SK-N-SH (cell line): ENCODE results near the gene DROSHA. TPM values are rescaled to one million over a fixed set of nuclear protein-coding genes. Genes with fewer than 3 reads are reported as not detected.

Experiments used
- CTCF ChIA-PET: fragments of 300-600, 350-600 bp; formaldehyde crosslinking; extraction: SDS; loops from one replicate; lab custom pipeline; 2021; lab: Yijun Ruan, JAX
- POLR2A ChIA-PET: fragments of 350-600 bp; sonication (Branson Sonifier 250); formaldehyde crosslinking; extraction: SDS; loops from one replicate; lab custom pipeline; 2020; ENCODE audit warnings: antibody characterized with exemption, inconsistent platforms; lab: Yijun Ruan, JAX
- DNase-seq: peaks from one replicate; pipeline ENCODE4 v3.0.0; 2012
- H2AFZ ChIP-seq: fragments of 200-600 bp; sonication (generic); 2 replicates; pipeline ENCODE4 v1.8.1; 2016; ENCODE audit warnings: antibody characterized with exemption, mild to moderate bottlenecking, low read depth
- H3F3A ChIP-seq: fragments of 200-600 bp; sonication (generic); replicated peaks from 2 replicates; pipeline ENCODE3; 2016; ENCODE audit warnings: antibody characterized with exemption, mild to moderate bottlenecking; ENCODE audit not compliant: insufficient read depth
- H3K27ac ChIP-seq, 2 experiments: fragments of 200-500 bp in 1 of 2; fragments of 200-600 bp in 1 of 2; sonication (Bioruptor generic) in 1 of 2; sonication (generic), shearing (Covaris generic) in 1 of 2; 2 replicates each; pipeline versions ENCODE4 v1.5.1 to v1.6.1; 2014 to 2016; ENCODE audit warnings: low read depth in 2 of 2, inconsistent platforms in 1 of 2, low read length in 1 of 2, mild to moderate bottlenecking in 1 of 2, mixed read lengths in 1 of 2
- H3K27me3 ChIP-seq: fragments of 200-600 bp; sonication (generic), shearing (Covaris generic); 2 replicates; pipeline ENCODE4 v1.6.1; 2016; ENCODE audit warnings: mixed run types; ENCODE audit not compliant: insufficient read depth
- H3K36me3 ChIP-seq, 2 experiments: fragments of 200-500 bp in 1 of 2; fragments of 200-600 bp in 1 of 2; sonication (Bioruptor generic) in 1 of 2; sonication (generic) in 1 of 2; replicated peaks in 1 of 2; 2 replicates each; pipeline versions ENCODE3 to v1.5.1; 2014 to 2016; ENCODE audit warnings: low read length in 1 of 2, mild to moderate bottlenecking in 1 of 2; ENCODE audit not compliant: insufficient read depth in 2 of 2, control insufficient read depth in 1 of 2
- H3K4me1 ChIP-seq, 2 experiments: fragments of 200-500 bp in 1 of 2; fragments of 200-600 bp in 1 of 2; sonication (Bioruptor generic) in 1 of 2; sonication (generic), shearing (Covaris generic) in 1 of 2; 2 replicates each; pipeline versions ENCODE4 v1.5.1 to v1.6.1; 2014 to 2016; ENCODE audit warnings: low read depth in 1 of 2, low read length in 1 of 2, mixed run types in 1 of 2; ENCODE audit not compliant: insufficient read depth in 2 of 2, control insufficient read depth in 1 of 2
- H3K4me2 ChIP-seq: fragments of 200-600 bp; sonication (generic), shearing (Covaris generic); 2 replicates; pipeline ENCODE4 v1.6.1; 2017; ENCODE audit warnings: mixed run types
- H3K4me3 ChIP-seq, 2 experiments: fragments of 200-500 bp in 1 of 2; fragments of 200-600 bp in 1 of 2; sonication (Bioruptor generic) in 1 of 2; sonication (generic), shearing (Covaris generic) in 1 of 2; 2 replicates each; pipeline versions ENCODE4 v1.5.1 to v1.8.1; 2014 to 2016; ENCODE audit warnings: low read depth in 2 of 2, inconsistent platforms in 1 of 2, low read length in 1 of 2, mild to moderate bottlenecking in 1 of 2, mixed read lengths in 1 of 2, moderate library complexity in 1 of 2
- H3K79me2 ChIP-seq: fragments of 200-600 bp; sonication (generic); 2 replicates; pipeline ENCODE4 v1.8.1; 2017; ENCODE audit warnings: mild to moderate bottlenecking; ENCODE audit not compliant: insufficient read depth
- H3K9ac ChIP-seq: fragments of 200-600 bp; sonication (generic); 2 replicates; pipeline ENCODE4 v1.6.1; 2017; ENCODE audit warnings: mixed run types
- H3K9me2 ChIP-seq: fragments of 200-600 bp; sonication (generic); 2 replicates; pipeline ENCODE4 v1.6.1; 2017; ENCODE audit warnings: mixed run types
- H3K9me3 ChIP-seq: fragments of 200-600 bp; sonication (generic); 2 replicates; pipeline ENCODE4 v1.6.1; 2017; ENCODE audit warnings: mixed run types, mild to moderate bottlenecking, moderate library complexity
- H4K20me1 ChIP-seq: fragments of 200-600 bp; sonication (generic); 2 replicates; pipeline ENCODE4 v1.6.1; 2017; ENCODE audit warnings: mild to moderate bottlenecking, mixed run types; ENCODE audit not compliant: insufficient read depth
- CHD2 ChIP-seq: fragments of 150-350 bp; IDR thresholded peaks from 2 replicates; pipeline ENCODE4 v1.6.1; 2018; ENCODE audit warnings: low read length; ENCODE audit not compliant: partially characterized antibody
- ELF1 ChIP-seq: IDR thresholded peaks from 2 replicates; pipeline ENCODE4 v1.4.0; 2012
- EP300 ChIP-seq, 2 experiments: IDR thresholded peaks; 2 replicates each; pipeline versions ENCODE4 v1.4.0 to v1.6.1; 2012; ENCODE audit warnings: borderline replicate concordance in 1 of 2, low read depth in 1 of 2, low read length in 1 of 2
- FOSL2 ChIP-seq: IDR thresholded peaks from 2 replicates; pipeline ENCODE4 v1.4.0; 2012; ENCODE audit warnings: low read depth, mild to moderate bottlenecking, moderate library complexity, borderline replicate concordance
- FOXM1 ChIP-seq: IDR thresholded peaks from 2 replicates; pipeline ENCODE4 v1.4.0; 2012; ENCODE audit warnings: low read depth, mild to moderate bottlenecking
- MEF2A ChIP-seq: IDR thresholded peaks from 2 replicates; pipeline ENCODE4 v1.4.0; 2012; ENCODE audit warnings: low read depth, borderline replicate concordance
- RAD21 ChIP-seq: IDR thresholded peaks from 2 replicates; pipeline ENCODE4 v1.6.1; 2012; ENCODE audit warnings: mild to moderate bottlenecking, low read length
- RFX5 ChIP-seq: IDR thresholded peaks from 2 replicates; pipeline ENCODE4 v1.6.1; 2012; ENCODE audit warnings: mild to moderate bottlenecking, improper control_type of control experiment, low read length
- RXRA ChIP-seq: IDR thresholded peaks from 2 replicates; pipeline ENCODE4 v1.4.0; 2012; ENCODE audit warnings: low read depth, mild to moderate bottlenecking, borderline replicate concordance
- SIN3A ChIP-seq: IDR thresholded peaks from 2 replicates; pipeline ENCODE4 v1.6.1; 2012; ENCODE audit warnings: low read depth, mild to moderate bottlenecking, low read length, moderate library complexity, borderline replicate concordance
- TCF12 ChIP-seq: IDR thresholded peaks from 2 replicates; pipeline ENCODE4 v1.4.0; 2012
- TEAD4 ChIP-seq: IDR thresholded peaks from 2 replicates; pipeline ENCODE4 v1.4.0; 2012; ENCODE audit warnings: mild to moderate bottlenecking, borderline replicate concordance; ENCODE audit not compliant: insufficient read depth
- YY1 ChIP-seq: IDR thresholded peaks from 2 replicates; pipeline ENCODE4 v1.4.0; 2012; ENCODE audit warnings: low read depth, mild to moderate bottlenecking
- WGBS: methylation state at CpG from one replicate; pipeline ENCODE4 v1.1.6; 2017; ENCODE audit warnings: low lambda C conversion rate; 5-methylcytosine and 5-hydroxymethylcytosine counted together
- polyA plus RNA-seq, 3 experiments: library from polyadenylated mRNA; depleted of rRNA; stranded (reverse); fragments of >200 nt; gene quantifications; 2 replicates each; pipeline ENCODE4 v1.2.3, GENCODE V29; 2012
- TF ChIP-seq, protein P1 (sequence below): fragments of 200-600 bp; sonication (generic); IDR thresholded peaks from 2 replicates; pipeline ENCODE4 v1.6.1; 2017; ENCODE audit warnings: antibody characterized with exemption, mild to moderate bottlenecking, moderate library complexity
- TF ChIP-seq, protein P2 (sequence below): IDR thresholded peaks from 2 replicates; pipeline ENCODE4 v1.4.0; 2012; ENCODE audit warnings: low read depth, borderline replicate concordance
- TF ChIP-seq, protein P3 (sequence below): IDR thresholded peaks from 2 replicates; pipeline ENCODE4 v1.6.1; 2012; ENCODE audit warnings: mild to moderate bottlenecking, low read depth, low read length, moderate library complexity
- TF ChIP-seq, protein P4 (sequence below): IDR thresholded peaks from 2 replicates; pipeline ENCODE4 v1.4.0; 2012; ENCODE audit warnings: low read depth
- TF ChIP-seq, protein P5 (sequence below): IDR thresholded peaks from 2 replicates; pipeline ENCODE4; 2012

The DROSHA gene
- polyA plus RNA-seq, 1 of the 3 experiments (the other 2 are of a cell fraction): 49.3 TPM

DNA sequence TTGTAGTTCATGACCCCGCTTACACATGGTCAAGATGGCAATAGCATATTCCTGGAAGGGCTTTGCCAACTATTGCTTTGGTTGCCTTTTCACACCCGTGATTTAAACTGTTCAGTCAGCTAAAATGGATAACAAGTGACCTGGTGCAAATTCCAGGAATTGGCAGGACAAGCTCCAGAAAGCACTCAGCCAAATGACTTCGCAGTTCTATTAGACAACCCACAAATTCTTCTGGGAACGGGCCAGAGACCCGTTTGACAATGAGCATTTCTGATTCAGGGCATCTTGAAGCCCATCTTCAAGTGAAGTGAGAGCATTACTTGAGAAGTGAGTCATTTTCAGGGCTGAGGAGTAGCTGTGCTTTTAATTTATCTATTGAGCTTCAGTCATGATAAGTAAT, 165.0 kb downstream of the DROSHA start (continued):
- no peak for TF ChIP-seq MEF2A
- TF ChIP-seq TEAD4: peak; percentile 51; the same call in 1 of the 2 replicates
- TF ChIP-seq FOXM1: peak; percentile 23; the same call in 1 of the 2 replicates
- TF ChIP-seq RFX5: no peak
- TF ChIP-seq, protein P1, sequence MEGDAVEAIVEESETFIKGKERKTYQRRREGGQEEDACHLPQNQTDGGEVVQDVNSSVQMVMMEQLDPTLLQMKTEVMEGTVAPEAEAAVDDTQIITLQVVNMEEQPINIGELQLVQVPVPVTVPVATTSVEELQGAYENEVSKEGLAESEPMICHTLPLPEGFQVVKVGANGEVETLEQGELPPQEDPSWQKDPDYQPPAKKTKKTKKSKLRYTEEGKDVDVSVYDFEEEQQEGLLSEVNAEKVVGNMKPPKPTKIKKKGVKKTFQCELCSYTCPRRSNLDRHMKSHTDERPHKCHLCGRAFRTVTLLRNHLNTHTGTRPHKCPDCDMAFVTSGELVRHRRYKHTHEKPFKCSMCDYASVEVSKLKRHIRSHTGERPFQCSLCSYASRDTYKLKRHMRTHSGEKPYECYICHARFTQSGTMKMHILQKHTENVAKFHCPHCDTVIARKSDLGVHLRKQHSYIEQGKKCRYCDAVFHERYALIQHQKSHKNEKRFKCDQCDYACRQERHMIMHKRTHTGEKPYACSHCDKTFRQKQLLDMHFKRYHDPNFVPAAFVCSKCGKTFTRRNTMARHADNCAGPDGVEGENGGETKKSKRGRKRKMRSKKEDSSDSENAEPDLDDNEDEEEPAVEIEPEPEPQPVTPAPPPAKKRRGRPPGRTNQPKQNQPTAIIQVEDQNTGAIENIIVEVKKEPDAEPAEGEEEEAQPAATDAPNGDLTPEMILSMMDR: no peak
- TF ChIP-seq SIN3A: no peak
- TF ChIP-seq RXRA: peak; percentile 87
- no peak for TF ChIP-seq ELF1

DNA sequence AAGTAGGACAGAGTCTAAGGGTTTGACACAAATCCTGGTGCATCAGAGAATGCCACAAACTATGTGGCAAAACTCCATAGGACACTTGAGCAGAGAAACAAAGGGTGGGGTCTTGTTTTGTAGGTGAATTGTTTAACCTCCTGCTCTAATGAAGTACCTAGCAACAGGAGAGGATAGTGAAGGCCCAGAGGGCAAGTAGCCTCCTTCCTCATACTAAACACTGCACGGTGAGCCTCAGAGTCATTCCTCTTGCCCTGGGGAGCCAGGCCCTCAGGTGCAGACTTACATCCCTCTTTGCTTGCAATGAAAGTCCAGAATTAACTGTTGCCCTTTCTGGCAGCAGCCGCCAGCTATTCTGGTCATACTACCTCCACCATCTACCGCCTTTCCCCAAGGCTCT, 166.1 kb downstream of the DROSHA start:
- peaks cover 11 to 46% of the 10 kb centered on the region in 2 experiments for H3K4me1 ChIP-seq
- peak overlapping the region; percentile 65 to 85; a peak in 3 of 4 replicates for H3K27ac ChIP-seq
- H3K79me2 ChIP-seq: no peaks in the 10 kb centered on the region
- H3K4me2 ChIP-seq: peak overlapping the region; percentile 43; the same call in 1 of the 2 replicates
- H3K4me3 ChIP-seq: no peak overlapping the region
- no peaks in the 10 kb centered on the region for H3K9me3 ChIP-seq
- no peaks in the 10 kb centered on the region for H3K27me3 ChIP-seq
- TF ChIP-seq ELF1: no peak
- TF ChIP-seq CHD2: no peak
- TF ChIP-seq FOXM1: no peak
- no peak for TF ChIP-seq YY1
- TF ChIP-seq, protein P2, sequence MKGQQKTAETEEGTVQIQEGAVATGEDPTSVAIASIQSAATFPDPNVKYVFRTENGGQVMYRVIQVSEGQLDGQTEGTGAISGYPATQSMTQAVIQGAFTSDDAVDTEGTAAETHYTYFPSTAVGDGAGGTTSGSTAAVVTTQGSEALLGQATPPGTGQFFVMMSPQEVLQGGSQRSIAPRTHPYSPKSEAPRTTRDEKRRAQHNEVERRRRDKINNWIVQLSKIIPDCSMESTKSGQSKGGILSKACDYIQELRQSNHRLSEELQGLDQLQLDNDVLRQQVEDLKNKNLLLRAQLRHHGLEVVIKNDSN: no peak
- TF ChIP-seq EP300 (IDR thresholded peaks at IDR 0.05; ENCODE audit: borderline replicate concordance in 1 of 2, low read depth in 1 of 2, low read length in 1 of 2): no peak
- no peak for DNase-seq
- H3K9me2 ChIP-seq: no peaks in the 10 kb centered on the region
- no peaks in the 10 kb centered on the region for H3K36me3 ChIP-seq
- WGBS: 88% methylated on average over 3 of the region's 3 CpGs
- no peak overlapping the region for H2AFZ ChIP-seq
- ChIA-PET CTCF (no interaction called here), POLR2A (no interaction called here)
- H4K20me1 ChIP-seq: no peaks in the 10 kb centered on the region
- peaks cover 52% of the 10 kb centered on the region for H3F3A ChIP-seq
- peak overlapping the region; percentile 53 for H3K9ac ChIP-seq

DNA sequence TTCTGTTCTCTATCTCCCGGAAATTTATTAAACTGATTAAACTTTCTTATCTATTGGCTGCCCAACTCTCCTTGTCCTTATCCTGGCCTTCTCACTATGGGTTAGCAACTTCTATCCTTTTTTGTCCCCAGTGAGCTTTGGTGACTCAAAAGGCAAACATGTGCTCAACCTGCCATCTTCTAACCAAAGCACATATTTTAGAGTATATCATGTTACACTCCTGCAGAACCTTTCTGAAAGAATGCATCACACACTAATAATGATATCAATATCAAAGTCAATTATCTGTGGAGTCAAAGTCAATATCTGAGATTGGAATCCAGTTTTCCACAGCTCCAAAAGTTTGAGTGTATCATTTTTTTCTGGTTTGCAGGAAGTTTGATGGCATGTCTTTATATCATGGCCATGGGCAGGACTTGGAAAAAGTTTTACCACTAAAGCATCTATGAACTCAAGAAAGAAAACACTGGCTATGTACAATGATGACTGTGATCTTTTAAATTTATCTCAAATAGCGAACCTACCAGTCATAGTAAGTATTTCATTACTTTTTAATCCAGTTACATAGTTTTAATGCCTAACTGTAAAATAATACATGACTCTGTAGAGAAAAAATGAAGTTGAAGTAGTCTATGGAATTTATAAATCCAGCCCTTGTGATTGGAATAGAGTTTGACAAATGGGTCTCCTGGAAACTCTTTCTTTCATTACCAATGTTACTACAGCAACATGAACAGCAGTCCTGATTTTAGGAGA, 166.8 kb downstream of the DROSHA start:
- H3K9me2 ChIP-seq: no peaks in the 10 kb centered on the region
- H3K27me3 ChIP-seq: no peaks in the 10 kb centered on the region
- 10% methylated on average over 2 of the region's 2 CpGs for WGBS
- no peak for DNase-seq
- no peaks in the 10 kb centered on the region for H3K36me3 ChIP-seq
- H3K4me3 ChIP-seq: no peak overlapping the region
- no peaks in the 10 kb centered on the region for H3K79me2 ChIP-seq
- peak overlapping the region; percentile 53; the same call in 1 of the 2 replicates for H3K9ac ChIP-seq
- no peaks in the 10 kb centered on the region for H3K9me3 ChIP-seq
- H3K4me1 ChIP-seq: peaks cover 11 to 46% of the 10 kb centered on the region in 2 experiments
- H4K20me1 ChIP-seq: no peaks in the 10 kb centered on the region
- ChIA-PET POLR2A (no interaction called here), CTCF (no interaction called here)
- H2AFZ ChIP-seq: no peak overlapping the region
- peak overlapping the region; percentile 43 for H3K4me2 ChIP-seq
- peaks cover 52% of the 10 kb centered on the region for H3F3A ChIP-seq
- peak overlapping the region; percentile 59 to 85; a peak in 3 of 4 replicates for H3K27ac ChIP-seq
- TF ChIP-seq RXRA (peak; percentile 70), TCF12 (peak; percentile 73), RAD21 (no peak), TEAD4 (peak; percentile 78; the same call in 1 of the 2 replicates), FOSL2 (peak; percentile 77), YY1 (peak; percentile 49; the same call in 1 of the 2 replicates)
- TF ChIP-seq, protein P3, sequence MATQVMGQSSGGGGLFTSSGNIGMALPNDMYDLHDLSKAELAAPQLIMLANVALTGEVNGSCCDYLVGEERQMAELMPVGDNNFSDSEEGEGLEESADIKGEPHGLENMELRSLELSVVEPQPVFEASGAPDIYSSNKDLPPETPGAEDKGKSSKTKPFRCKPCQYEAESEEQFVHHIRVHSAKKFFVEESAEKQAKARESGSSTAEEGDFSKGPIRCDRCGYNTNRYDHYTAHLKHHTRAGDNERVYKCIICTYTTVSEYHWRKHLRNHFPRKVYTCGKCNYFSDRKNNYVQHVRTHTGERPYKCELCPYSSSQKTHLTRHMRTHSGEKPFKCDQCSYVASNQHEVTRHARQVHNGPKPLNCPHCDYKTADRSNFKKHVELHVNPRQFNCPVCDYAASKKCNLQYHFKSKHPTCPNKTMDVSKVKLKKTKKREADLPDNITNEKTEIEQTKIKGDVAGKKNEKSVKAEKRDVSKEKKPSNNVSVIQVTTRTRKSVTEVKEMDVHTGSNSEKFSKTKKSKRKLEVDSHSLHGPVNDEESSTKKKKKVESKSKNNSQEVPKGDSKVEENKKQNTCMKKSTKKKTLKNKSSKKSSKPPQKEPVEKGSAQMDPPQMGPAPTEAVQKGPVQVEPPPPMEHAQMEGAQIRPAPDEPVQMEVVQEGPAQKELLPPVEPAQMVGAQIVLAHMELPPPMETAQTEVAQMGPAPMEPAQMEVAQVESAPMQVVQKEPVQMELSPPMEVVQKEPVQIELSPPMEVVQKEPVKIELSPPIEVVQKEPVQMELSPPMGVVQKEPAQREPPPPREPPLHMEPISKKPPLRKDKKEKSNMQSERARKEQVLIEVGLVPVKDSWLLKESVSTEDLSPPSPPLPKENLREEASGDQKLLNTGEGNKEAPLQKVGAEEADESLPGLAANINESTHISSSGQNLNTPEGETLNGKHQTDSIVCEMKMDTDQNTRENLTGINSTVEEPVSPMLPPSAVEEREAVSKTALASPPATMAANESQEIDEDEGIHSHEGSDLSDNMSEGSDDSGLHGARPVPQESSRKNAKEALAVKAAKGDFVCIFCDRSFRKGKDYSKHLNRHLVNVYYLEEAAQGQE: no peak
- TF ChIP-seq, protein P4, sequence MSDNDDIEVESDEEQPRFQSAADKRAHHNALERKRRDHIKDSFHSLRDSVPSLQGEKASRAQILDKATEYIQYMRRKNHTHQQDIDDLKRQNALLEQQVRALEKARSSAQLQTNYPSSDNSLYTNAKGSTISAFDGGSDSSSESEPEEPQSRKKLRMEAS: peak; percentile 50
- TF ChIP-seq, protein P5, sequence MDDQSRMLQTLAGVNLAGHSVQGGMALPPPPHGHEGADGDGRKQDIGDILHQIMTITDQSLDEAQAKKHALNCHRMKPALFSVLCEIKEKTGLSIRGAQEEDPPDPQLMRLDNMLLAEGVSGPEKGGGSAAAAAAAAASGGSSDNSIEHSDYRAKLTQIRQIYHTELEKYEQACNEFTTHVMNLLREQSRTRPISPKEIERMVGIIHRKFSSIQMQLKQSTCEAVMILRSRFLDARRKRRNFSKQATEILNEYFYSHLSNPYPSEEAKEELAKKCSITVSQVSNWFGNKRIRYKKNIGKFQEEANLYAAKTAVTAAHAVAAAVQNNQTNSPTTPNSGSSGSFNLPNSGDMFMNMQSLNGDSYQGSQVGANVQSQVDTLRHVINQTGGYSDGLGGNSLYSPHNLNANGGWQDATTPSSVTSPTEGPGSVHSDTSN: peak; percentile 91
